Measurements from ENCODE around the gene INHBC.
"Not testable (repeated sequence)": the region's sequence is repeated elsewhere in the genome, so short reads cannot be mapped to it uniquely, and the experiment has no call there.

INHBC gene

DNA sequence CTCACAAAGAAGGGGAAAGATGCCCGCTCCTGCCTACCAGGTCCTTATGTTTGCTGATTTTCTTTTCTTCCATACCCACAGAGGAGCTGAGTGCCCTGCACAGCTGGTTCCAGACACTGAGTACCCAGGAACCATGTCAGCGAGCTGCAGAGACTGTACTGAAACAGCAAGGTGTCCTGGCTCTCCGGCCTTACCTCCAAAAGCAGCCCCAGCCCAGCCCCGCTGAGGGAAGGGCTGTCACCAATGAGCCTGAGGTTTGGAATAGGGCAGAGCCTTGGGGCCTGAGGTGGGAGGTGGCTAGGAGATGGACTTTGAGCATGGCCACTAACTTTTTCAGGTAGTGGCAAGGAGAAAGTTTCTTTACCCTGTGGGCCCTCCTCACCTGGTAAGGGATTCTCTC lies 55.5 kb downstream of the INHBC start:
- no peak overlapping the region for H3K27ac Mint-ChIP-seq (ENCODE audit: low read depth)
- no peaks in the 10 kb centered on the region for H3K9me3 Mint-ChIP-seq
- peaks cover 53% of the 10 kb centered on the region for H3K36me3 Mint-ChIP-seq (ENCODE audit: insufficient read depth)
- peaks cover 27% of the 10 kb centered on the region for H3K4me1 Mint-ChIP-seq
- DNase-seq (ENCODE audit: low spot score in 2 of 2) (no peak), ATAC-seq (replicated peaks; ENCODE audit: extremely low read depth, poor library complexity, severe bottlenecking) (no peak)
- no peaks in the 10 kb centered on the region for H3K27me3 Mint-ChIP-seq
- no peak overlapping the region for H3K4me3 Mint-ChIP-seq

DNA sequence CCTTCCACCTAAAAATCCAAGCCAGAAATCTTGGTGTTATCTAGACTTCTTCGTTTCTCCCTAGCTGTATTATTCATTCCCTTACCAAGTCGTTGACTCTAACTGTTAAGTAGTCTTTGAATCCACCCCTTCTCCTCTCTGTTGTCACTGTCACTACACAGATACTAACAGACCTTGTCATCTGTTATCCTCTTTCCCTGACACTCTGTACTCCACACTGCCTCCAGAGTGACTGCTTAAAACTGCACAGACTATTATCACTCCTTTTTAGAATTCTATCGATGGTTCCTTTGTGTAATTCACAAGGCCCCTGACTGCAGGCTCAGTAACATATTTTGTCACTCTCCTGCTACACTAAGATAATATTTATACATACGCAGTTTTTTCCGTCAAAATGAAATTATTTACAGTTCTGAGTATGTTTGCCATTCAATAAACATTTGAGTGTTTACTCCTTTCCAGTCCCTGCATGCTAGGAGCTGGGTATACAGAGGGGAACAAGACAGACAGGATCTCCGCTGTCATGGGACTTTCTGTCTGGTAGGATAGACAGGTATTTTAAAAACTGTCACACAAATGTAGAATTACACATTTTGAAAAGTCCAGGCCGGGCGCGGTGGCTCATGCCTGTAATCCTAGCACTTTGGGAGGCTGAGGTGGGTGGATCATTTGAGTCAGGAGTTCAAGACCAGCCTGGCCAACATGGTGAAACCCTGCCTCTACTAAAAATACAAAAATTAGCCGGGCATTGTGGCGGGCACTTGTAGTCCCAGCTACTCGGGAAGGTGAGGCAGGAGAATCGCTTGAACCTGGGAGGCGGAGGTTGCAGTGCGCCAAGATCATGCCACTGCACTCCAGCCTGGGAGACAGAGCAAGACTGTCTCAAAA lies 57.1 kb downstream of the INHBC start:
- ATAC-seq (replicated peaks; ENCODE audit: extremely low read depth, poor library complexity, severe bottlenecking) (no peak), DNase-seq (ENCODE audit: low spot score in 2 of 2) (no peak)
- peak overlapping the region; percentile 1 for H3K27ac Mint-ChIP-seq (ENCODE audit: low read depth)
- no peaks in the 10 kb centered on the region for H3K9me3 Mint-ChIP-seq
- no peaks in the 10 kb centered on the region for H3K27me3 Mint-ChIP-seq
- peaks cover 27% of the 10 kb centered on the region for H3K4me1 Mint-ChIP-seq
- peaks cover 54% of the 10 kb centered on the region for H3K36me3 Mint-ChIP-seq (ENCODE audit: insufficient read depth)
- H3K4me3 Mint-ChIP-seq, result no peak overlapping the region

- H3K27ac Mint-ChIP-seq (ENCODE audit: low read depth); H3K27me3 Mint-ChIP-seq; H3K9me3 Mint-ChIP-seq; ATAC-seq (replicated peaks; ENCODE audit: extremely low read depth, poor library complexity, severe bottlenecking); H3K4me3 Mint-ChIP-seq; DNase-seq (ENCODE audit: low spot score in 2 of 2): not testable (repeated sequence)
- H3K4me1 Mint-ChIP-seq, result peaks cover 16% of the 10 kb centered on the region
- peaks cover 65% of the 10 kb centered on the region for H3K36me3 Mint-ChIP-seq (ENCODE audit: insufficient read depth)
These were observed 60.6 kb downstream of the INHBC start for GRCh38 chr12:57495051-57495701.

DNA sequence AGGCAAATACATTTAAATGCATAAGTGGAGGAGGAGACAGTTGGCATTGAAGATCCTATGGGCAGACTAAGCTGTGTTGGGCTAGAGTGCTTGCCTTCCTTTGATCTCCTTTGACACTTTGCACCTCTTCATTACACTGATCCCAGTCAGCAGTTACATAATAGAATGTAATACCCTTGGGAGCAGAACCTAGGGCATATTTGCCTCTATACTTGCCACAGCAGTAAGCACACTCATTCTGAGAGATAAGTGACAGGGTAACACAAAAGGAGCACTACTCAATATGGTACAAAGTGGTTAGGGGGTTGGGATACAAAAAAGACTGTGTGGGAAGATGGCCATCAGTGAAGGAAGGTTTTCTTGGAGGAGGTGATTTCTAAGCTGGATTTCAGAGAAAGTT lies 62.2 kb downstream of the INHBC start:
- Mint-ChIP-seq H3K4me1 (peaks cover 10% of the 10 kb centered on the region), H3K4me3 (no peak overlapping the region), H3K36me3 (ENCODE audit: insufficient read depth) (peaks cover 65% of the 10 kb centered on the region), H3K27ac (ENCODE audit: low read depth) (peak overlapping the region; percentile 2), H3K9me3 (no peaks in the 10 kb centered on the region), H3K27me3 (no peaks in the 10 kb centered on the region)
- no peak for ATAC-seq (replicated peaks; ENCODE audit: extremely low read depth, poor library complexity, severe bottlenecking)
- DNase-seq (ENCODE audit: low spot score in 2 of 2), result no peak

DNA sequence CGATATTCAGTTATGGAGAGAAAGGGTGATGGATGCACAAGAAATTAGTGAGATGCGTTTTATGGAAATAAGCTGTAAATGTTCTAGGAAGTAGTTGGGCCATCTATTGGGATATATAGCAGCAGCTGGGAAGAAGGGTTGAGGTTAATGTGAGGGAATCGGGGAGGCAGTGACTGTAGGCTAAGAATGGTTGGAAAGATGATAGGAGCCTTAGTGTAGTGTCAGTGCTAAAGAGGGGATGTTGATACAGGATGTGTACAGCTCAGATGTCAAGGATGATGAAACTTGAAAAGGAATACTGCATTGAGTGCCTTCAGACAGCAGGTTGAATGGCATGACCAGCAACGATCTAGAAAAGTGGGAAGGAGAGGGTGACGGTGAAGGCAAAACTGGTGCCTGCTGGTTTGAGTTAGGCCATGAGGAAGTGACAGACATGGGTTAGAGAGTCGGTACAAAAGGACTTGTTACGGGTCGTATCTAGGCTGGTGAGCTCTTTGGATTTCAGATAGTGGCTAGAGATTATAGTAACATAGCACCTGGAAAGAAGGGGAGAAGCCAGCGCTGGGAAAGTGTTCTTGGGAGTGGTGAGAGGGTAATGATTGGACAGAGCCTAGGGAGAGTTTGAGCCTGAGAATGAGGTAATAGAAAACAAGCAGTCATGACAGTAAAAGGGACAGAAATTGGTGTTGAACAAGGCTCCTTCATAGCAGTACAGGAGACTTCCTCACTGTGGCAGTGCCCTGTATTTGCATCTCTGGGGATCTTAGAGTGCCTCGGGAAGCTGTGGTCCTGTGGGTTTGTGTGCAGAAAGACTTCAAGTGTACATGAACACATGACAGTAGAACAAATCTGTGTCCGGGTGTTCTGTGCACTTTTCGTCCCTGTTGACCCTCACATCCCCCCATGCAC lies 62.9 kb downstream of the INHBC start:
- H3K4me3 Mint-ChIP-seq, result no peak overlapping the region
- peaks cover 10% of the 10 kb centered on the region for H3K4me1 Mint-ChIP-seq
- H3K9me3 Mint-ChIP-seq, result no peaks in the 10 kb centered on the region
- ATAC-seq (replicated peaks; ENCODE audit: extremely low read depth, poor library complexity, severe bottlenecking) (no peak), DNase-seq (ENCODE audit: low spot score in 2 of 2) (no peak)
- peaks cover 62% of the 10 kb centered on the region for H3K36me3 Mint-ChIP-seq (ENCODE audit: insufficient read depth)
- H3K27me3 Mint-ChIP-seq, result no peaks in the 10 kb centered on the region
- H3K27ac Mint-ChIP-seq (ENCODE audit: low read depth), result peak overlapping the region; percentile 2

DNA sequence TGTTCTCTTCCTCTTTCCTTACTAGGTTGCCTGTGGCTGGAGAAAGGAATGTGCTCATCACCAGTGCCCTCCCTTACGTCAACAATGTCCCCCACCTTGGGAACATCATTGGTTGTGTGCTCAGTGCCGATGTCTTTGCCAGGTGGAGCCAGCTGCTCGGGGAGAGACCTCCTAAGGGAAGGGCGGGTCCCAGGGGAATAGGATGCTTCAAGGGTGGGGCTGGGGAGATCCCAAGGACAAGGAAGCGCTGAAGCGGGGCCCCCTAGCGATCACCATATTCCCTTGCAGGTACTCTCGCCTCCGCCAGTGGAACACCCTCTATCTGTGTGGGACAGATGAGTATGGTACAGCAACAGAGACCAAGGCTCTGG lies 63.5 kb downstream of the INHBC start:
- Mint-ChIP-seq H3K27ac (ENCODE audit: low read depth) (no peak overlapping the region), H3K27me3 (no peaks in the 10 kb centered on the region), H3K4me1 (peaks cover 10% of the 10 kb centered on the region), H3K4me3 (no peak overlapping the region), H3K9me3 (no peaks in the 10 kb centered on the region), H3K36me3 (ENCODE audit: insufficient read depth) (peaks cover 59% of the 10 kb centered on the region)
- DNase-seq (ENCODE audit: low spot score in 2 of 2), result no peak
- ATAC-seq (replicated peaks; ENCODE audit: extremely low read depth, poor library complexity, severe bottlenecking), result no peak

DNA sequence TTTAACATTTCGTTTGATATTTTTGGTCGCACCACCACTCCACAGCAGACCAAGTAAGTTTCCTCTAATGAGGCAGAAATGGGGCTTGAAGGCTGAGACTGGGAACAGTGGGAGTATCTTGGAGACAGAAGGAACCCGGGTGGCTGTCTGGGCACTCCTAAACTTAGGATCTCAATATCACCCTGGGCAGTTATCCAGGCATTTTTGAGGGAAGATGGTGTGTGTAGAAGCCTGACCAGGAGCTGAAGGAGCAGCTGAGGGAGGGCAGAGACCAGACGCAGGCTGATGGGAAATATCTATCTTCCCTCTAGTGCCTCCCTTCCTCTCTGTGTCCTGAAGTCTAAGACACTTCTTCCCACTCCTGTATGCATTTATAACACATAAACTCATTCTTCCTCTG lies 64.0 kb downstream of the INHBC start:
- Mint-ChIP-seq H3K9me3 (no peaks in the 10 kb centered on the region), H3K36me3 (ENCODE audit: insufficient read depth) (peaks cover 63% of the 10 kb centered on the region), H3K27me3 (no peaks in the 10 kb centered on the region), H3K4me3 (no peak overlapping the region), H3K27ac (ENCODE audit: low read depth) (no peak overlapping the region), H3K4me1 (peaks cover 10% of the 10 kb centered on the region)
- DNase-seq (ENCODE audit: low spot score in 2 of 2) (no peak), ATAC-seq (replicated peaks; ENCODE audit: extremely low read depth, poor library complexity, severe bottlenecking) (no peak)

- DNase-seq (ENCODE audit: low spot score in 2 of 2) (no peak), ATAC-seq (replicated peaks; ENCODE audit: extremely low read depth, poor library complexity, severe bottlenecking) (no peak)
- Mint-ChIP-seq H3K27ac (ENCODE audit: low read depth) (no peak overlapping the region), H3K27me3 (no peaks in the 10 kb centered on the region), H3K4me3 (no peak overlapping the region), H3K36me3 (ENCODE audit: insufficient read depth) (peaks cover 73% of the 10 kb centered on the region), H3K9me3 (no peaks in the 10 kb centered on the region), H3K4me1 (peaks cover 10% of the 10 kb centered on the region)
These were observed 65.6 kb downstream of the INHBC start for GRCh38 chr12:57500213-57500612.
